Coronary artery (tissue), 2 donors: ENCODE results near the gene MRPS22.

ENCODE experiments used
- DNase-seq: peaks from one replicate; pipeline ENCODE4 v3.0.0-alpha.2; 2017; ENCODE audit warnings: low spot score
- H3K27ac ChIP-seq, 2 donors: fragments of 200-600 bp; sonication (generic); one replicate each; pipeline ENCODE4 v1.5.1; 2016 to 2019
- H3K4me3 ChIP-seq: fragments of 200-600 bp; sonication (generic); 2 replicates; pipeline ENCODE4 v1.5.1; 2016; ENCODE audit warnings: mild to moderate bottlenecking, moderate library complexity
- TF ChIP-seq, protein P1 (sequence below): fragments of 200-600 bp; sonication (generic); IDR thresholded peaks from one replicate; pipeline ENCODE4 v1.5.1; 2019; ENCODE audit warnings: antibody characterized with exemption

Gene MRPS22

DNA sequence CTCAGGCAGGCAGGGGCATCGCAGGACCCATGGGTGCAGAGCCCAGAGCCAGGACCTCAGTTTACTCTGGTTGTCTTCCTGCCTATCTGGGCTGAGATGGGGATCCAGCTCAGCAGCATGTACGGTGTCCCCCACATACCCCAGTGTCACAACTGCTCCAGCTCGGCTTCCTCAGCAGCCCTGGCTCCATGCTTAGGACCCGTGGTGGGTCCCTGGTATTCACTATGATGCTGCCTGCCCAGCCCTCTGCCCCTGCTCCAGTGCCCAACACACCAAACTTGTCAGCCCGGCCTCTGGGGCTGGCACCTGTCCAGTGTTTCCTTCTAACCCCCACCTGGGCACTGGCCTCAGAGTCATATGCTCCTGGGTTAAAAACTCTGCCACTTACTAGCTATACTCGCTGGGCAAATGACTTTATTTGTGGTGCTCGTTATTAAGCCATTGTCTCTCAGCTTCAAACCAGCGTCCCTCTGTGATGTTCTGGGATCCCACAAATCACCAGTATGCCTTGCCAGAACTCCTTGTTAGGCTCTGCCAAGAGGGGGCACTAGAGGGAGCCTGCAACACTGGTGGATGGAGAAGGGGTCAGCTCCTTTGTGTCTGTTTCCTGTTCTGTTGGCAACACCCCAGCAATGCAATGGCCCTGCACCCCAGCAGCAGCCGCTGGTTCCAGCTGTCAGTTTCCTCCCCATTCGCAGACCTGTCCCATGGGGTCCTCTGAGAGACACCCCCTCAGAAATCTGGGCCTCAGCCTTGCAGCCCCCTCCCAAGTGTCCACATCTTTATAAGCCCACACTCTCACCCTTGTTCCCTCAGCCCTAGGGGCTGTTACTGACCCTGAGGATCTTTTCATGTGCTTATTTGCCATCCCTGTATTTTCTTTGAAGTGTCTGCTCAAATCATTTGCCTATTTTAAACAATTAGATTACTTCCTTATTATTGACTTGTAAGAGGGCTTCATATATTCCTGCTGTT, 24.1 kb upstream of the MRPS22 start:
- DNase-seq: no peak

DNA sequence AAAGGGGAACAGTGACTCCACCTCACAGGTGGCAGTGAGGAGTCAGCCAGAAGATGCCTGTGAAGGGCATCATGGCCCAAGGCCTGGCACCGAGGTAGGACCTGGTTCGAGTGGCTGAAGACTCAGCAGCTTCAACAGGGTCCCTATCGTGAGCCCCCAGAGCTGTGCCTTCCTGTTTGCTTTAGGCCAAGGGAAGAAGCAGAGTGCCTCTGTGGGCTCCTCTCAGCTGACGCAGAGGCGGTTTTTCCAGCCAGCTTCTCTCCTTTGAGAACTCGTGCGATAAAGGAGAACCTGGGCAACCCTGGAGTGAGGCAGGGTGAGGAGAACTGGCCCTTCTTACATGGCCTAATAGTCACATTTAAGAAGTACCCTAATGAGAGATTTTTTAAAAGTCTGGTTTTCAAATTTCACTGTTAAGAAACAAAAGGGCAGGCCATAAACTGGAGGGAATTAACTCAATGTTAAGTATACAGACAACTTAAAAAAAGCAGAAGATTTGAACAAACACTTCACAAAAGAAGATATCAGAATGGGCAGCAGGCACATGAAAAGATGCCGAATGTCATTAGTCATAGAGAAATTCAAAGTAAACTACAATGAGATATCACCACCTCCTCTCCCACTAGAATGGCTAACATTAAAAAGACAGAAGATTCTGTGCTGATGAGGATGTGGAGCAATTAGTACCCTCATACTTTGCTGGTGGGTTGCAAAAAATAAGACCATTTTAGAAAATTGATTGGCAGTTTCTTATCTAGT, 23.1 kb upstream of the MRPS22 start:
- Histone ChIP-seq H3K27ac (no peak overlapping the region), H3K4me3 (no peak overlapping the region)
- no peak for DNase-seq
- TF ChIP-seq, protein P1, sequence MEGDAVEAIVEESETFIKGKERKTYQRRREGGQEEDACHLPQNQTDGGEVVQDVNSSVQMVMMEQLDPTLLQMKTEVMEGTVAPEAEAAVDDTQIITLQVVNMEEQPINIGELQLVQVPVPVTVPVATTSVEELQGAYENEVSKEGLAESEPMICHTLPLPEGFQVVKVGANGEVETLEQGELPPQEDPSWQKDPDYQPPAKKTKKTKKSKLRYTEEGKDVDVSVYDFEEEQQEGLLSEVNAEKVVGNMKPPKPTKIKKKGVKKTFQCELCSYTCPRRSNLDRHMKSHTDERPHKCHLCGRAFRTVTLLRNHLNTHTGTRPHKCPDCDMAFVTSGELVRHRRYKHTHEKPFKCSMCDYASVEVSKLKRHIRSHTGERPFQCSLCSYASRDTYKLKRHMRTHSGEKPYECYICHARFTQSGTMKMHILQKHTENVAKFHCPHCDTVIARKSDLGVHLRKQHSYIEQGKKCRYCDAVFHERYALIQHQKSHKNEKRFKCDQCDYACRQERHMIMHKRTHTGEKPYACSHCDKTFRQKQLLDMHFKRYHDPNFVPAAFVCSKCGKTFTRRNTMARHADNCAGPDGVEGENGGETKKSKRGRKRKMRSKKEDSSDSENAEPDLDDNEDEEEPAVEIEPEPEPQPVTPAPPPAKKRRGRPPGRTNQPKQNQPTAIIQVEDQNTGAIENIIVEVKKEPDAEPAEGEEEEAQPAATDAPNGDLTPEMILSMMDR: no peak

More for the DNA sequence above, 24.1 kb upstream of the MRPS22 start:
- no peak overlapping the region for H3K27ac ChIP-seq
- TF ChIP-seq, protein P1: no peak
- no peak overlapping the region for H3K4me3 ChIP-seq

DNA sequence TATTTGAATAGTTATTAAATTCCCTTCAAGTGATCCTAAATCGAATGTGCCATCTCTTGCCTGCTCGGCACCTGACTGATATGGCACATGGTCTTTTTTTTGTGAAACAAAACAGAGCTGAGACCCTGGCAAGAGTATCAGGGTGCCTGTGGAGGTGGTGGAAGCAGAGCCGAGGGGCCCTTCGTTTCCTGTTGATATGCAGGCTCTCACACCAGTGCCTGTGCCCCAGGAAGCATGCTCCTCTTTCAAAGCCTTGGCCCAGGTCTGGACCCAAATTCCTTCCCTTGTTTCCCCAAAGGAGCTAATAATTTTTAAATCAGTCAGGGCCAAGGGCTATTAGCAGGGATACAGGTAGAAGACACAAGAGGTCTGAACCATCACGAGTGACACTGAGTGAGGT, 21.5 kb upstream of the MRPS22 start:
- no peak overlapping the region for H3K27ac ChIP-seq
- TF ChIP-seq, protein P1: no peak
- DNase-seq: no peak
- no peak overlapping the region for H3K4me3 ChIP-seq

DNA sequence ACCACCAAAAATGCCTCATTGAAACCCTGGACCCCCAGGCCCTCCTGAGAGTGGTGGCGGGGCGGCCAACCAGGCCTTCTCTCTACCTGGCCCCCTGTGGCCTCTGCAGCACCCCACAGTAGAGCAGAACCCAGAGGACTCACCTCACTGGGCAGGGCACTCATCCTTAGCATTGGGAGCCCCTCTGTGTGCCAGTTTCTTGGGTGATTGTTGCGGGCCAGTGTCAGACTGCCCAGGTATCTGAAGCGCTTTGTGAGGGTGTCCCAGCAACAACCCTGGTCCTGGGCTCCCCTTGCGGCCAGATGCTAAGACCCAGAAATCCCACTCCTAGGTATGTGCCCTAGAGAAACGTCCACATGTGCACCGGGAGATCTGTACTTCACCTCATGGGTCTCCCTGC, 20.7 kb upstream of the MRPS22 start:
- Histone ChIP-seq H3K27ac (no peak overlapping the region), H3K4me3 (no peak overlapping the region)
- DNase-seq: no peak
- TF ChIP-seq, protein P1: no peak

GRCh38 chr3:139324456-139324855, 19.4 kb upstream of the MRPS22 start:
- no peak overlapping the region for H3K27ac ChIP-seq
- TF ChIP-seq, protein P1: no peak
- no peak for DNase-seq
- no peak overlapping the region for H3K4me3 ChIP-seq

GRCh38 chr3:139325551-139325950, 18.3 kb upstream of the MRPS22 start:
- TF ChIP-seq, protein P1: no peak
- Histone ChIP-seq H3K27ac (no peak overlapping the region), H3K4me3 (no peak overlapping the region)
- peak; percentile 35 for DNase-seq
